IPS-20b (cell line): ENCODE data around the gene TSHZ1.

ENCODE experiments used
- H3K27ac ChIP-seq: one replicate; pipeline ENCODE4 v1.5.1; 2013; ENCODE audit warnings: low read length
- H3K27me3 ChIP-seq: 2 replicates; pipeline ENCODE4 v1.6.1; 2013; ENCODE audit warnings: mild to moderate bottlenecking, low read length, inconsistent platforms; ENCODE audit not compliant: insufficient read depth
- H3K36me3 ChIP-seq: 2 replicates; pipeline ENCODE4 v1.6.1; 2013; ENCODE audit warnings: low read depth, mild to moderate bottlenecking, inconsistent platforms, low read length, moderate library complexity; ENCODE audit not compliant: insufficient read depth
- H3K4me1 ChIP-seq: 2 replicates; pipeline ENCODE4 v1.6.1; 2013; ENCODE audit warnings: mild to moderate bottlenecking, control low read depth, inconsistent platforms, low read length, moderate library complexity; ENCODE audit not compliant: insufficient read depth
- H3K4me3 ChIP-seq: 2 replicates; pipeline ENCODE4 v1.5.1; 2013; ENCODE audit warnings: mild to moderate bottlenecking, low read length, inconsistent platforms
- H3K9ac ChIP-seq: 2 replicates; pipeline ENCODE4 v1.6.1; 2013; ENCODE audit warnings: low read depth, mild to moderate bottlenecking, inconsistent platforms, low read length, moderate library complexity
- H3K9me3 ChIP-seq: 2 replicates; pipeline ENCODE4 v1.6.1; 2013; ENCODE audit warnings: mild to moderate bottlenecking, low read depth, low read length, inconsistent platforms; ENCODE audit not compliant: insufficient read depth

Gene TSHZ1

DNA sequence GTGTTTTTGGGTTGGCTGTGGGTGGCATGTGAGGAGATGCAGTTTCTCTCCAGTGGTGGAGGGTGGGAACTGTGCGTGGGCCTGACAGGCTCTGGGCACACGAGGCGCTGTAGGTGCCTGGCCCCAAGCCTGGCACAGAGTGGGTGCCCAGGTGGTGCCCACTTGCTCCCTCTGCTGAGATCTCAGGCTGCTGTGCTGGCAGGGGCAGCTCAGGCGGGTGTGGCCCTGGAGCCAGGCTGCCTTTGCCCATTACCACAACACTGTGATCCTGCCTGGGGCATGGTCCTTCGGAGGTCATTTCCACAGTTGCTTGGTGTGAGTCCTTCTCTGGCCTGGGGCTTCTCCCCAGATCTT is 20.4 kb downstream of the TSHZ1 start:
- H3K4me1 ChIP-seq = no peaks in the 10 kb centered on the region
- H3K27me3 ChIP-seq = no peaks in the 10 kb centered on the region
- no peaks in the 10 kb centered on the region for H3K36me3 ChIP-seq
- no peaks in the 10 kb centered on the region for H3K9me3 ChIP-seq
- no peak overlapping the region for H3K9ac ChIP-seq
- H3K27ac ChIP-seq = no peak overlapping the region
- H3K4me3 ChIP-seq = no peak overlapping the region

DNA sequence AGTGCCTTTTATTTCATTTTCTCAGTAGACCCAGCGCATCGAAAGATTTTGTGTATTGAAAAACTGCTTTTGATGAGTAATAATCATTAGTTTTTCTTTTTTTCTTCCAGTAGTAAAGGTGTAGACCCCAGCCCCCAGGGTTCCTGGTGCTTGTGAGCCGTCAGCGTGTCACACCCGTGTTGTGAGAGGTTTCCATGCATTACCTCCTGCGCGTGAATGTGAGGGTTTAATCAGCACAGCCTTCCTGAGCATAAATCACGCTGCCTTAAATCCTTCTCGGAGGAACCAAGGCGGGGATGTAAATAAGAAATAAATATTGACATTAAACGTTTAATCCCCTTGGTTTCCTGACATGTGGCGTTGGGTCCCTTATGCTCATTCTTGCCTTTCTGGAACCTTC is 24.3 kb downstream of the TSHZ1 start:
- Histone ChIP-seq H3K9ac (no peak overlapping the region), H3K4me3 (no peak overlapping the region), H3K4me1 (no peaks in the 10 kb centered on the region), H3K27ac (no peak overlapping the region), H3K36me3 (no peaks in the 10 kb centered on the region), H3K9me3 (no peaks in the 10 kb centered on the region), H3K27me3 (no peaks in the 10 kb centered on the region)

DNA sequence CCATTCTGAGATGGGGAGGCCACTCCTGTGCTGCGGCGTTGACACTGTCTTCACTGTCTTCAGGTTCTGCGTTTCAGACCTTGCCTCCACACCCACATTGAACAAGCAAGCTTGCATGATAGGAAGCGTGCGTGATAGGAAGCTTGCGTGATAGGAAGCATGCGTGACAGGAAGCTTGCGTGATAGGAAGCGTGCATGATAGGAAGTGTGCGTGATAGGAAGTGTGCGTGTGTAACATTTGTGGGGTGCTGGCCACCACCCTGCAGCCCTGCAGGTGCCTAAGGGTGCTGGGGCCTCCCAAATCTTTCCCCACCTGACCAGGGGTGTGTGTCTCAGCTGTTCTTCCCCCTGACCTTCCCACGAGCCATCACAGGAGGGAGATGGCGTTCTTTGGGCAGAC is 25.3 kb downstream of the TSHZ1 start:
- H3K27ac ChIP-seq = no peak overlapping the region

DNA sequence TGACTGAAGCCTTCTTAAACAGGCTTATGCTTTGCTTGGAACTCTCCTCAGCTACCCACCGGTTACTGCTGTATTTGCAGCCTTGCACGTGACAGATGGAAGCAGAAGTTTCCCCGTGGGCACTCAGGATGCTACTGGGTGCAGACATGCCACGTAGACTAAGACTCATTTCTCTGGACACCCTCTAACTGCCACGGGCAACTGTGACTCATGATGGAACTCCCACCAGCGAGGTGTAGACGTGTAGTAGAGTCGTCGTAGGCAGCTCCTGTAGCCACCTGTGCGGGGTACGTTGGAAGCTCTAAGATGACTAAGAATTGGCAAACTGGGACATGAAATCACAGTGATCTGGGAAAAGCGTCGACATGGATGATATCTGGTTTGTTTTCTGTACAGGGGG is 27.5 kb downstream of the TSHZ1 start:
- Histone ChIP-seq H3K27ac (no peak overlapping the region), H3K36me3 (no peaks in the 10 kb centered on the region), H3K9me3 (no peaks in the 10 kb centered on the region), H3K9ac (no peak overlapping the region), H3K4me1 (no peaks in the 10 kb centered on the region), H3K27me3 (no peaks in the 10 kb centered on the region), H3K4me3 (no peak overlapping the region)

More for the DNA sequence above, 25.3 kb downstream of the TSHZ1 start:
- H3K36me3 ChIP-seq = no peaks in the 10 kb centered on the region
- H3K27me3 ChIP-seq = no peaks in the 10 kb centered on the region
- no peaks in the 10 kb centered on the region for H3K4me1 ChIP-seq
- H3K9me3 ChIP-seq = no peaks in the 10 kb centered on the region
- no peak overlapping the region for H3K9ac ChIP-seq
- H3K4me3 ChIP-seq = no peak overlapping the region

DNA sequence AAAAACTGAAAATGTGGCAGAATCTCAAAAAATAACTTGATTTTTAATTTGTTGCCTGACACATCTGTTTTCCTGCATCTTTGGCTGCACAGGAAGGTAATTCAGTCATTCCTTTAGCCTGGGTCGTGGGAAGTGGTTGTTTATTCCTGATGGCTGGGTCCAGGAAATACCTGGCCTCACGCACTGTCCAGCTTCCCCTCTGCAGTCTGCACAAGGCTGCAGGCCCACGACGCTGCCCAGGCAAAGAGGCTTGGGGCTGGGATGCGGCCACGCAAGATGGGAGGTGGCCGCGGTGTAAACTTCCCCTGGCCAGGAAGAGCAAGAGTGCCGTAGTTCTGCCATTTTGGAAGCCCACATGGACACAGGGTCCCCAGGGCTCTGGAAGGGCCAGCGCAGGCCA is 28.2 kb downstream of the TSHZ1 start:
- H3K4me1 ChIP-seq = no peaks in the 10 kb centered on the region
- no peaks in the 10 kb centered on the region for H3K36me3 ChIP-seq
- H3K4me3 ChIP-seq = no peak overlapping the region
- no peak overlapping the region for H3K9ac ChIP-seq
- H3K27me3 ChIP-seq = no peaks in the 10 kb centered on the region
- H3K27ac ChIP-seq = no peak overlapping the region
- H3K9me3 ChIP-seq = no peaks in the 10 kb centered on the region

DNA sequence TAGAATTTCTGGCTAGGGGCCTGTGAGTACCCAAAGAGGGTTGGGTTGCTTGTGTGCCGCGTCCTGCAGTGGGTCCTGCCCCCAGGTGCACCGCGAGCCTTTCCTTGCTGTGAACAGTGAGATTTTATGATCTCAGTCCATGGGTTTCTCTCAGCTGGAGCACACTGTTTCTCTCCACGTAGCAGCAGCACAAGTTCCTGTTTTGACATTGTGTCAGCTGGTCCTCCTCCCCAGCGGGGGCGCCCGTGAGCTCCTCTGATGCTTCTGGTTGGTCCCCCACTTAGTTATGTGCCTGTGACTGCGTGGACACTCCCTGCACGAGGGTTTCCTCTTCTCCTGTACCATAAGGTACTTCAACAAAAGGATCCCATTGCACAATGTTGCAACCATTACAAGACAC is 29.8 kb downstream of the TSHZ1 start:
- no peak overlapping the region for H3K27ac ChIP-seq
- H3K36me3 ChIP-seq = no peaks in the 10 kb centered on the region
- no peaks in the 10 kb centered on the region for H3K9me3 ChIP-seq
- no peaks in the 10 kb centered on the region for H3K27me3 ChIP-seq
- H3K9ac ChIP-seq = no peak overlapping the region
- no peak overlapping the region for H3K4me3 ChIP-seq
- no peaks in the 10 kb centered on the region for H3K4me1 ChIP-seq

DNA sequence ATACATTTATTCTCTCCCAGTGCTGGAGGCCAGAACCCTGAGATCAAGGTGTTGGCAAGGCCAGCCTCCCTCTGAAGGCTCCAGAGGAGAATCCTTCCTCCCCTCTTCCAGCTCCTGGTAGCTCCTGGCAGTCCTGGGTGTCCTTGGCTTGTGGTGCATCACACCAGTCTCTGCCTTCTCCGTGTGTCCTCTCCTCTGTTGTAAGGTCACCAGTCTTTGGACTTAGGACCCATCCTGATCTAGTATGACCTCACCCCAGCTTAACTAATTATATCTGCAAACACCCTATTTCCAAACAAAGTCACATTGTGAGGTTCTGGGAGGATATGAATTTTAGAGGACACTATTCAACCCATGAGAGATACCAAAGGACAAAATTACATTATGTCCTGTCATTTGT is 31.1 kb downstream of the TSHZ1 start:
- H3K9ac ChIP-seq = no peak overlapping the region
- H3K27ac ChIP-seq = no peak overlapping the region
- H3K4me3 ChIP-seq = no peak overlapping the region
- no peaks in the 10 kb centered on the region for H3K9me3 ChIP-seq
- H3K36me3 ChIP-seq = no peaks in the 10 kb centered on the region
- no peaks in the 10 kb centered on the region for H3K4me1 ChIP-seq
- H3K27me3 ChIP-seq = no peaks in the 10 kb centered on the region

DNA sequence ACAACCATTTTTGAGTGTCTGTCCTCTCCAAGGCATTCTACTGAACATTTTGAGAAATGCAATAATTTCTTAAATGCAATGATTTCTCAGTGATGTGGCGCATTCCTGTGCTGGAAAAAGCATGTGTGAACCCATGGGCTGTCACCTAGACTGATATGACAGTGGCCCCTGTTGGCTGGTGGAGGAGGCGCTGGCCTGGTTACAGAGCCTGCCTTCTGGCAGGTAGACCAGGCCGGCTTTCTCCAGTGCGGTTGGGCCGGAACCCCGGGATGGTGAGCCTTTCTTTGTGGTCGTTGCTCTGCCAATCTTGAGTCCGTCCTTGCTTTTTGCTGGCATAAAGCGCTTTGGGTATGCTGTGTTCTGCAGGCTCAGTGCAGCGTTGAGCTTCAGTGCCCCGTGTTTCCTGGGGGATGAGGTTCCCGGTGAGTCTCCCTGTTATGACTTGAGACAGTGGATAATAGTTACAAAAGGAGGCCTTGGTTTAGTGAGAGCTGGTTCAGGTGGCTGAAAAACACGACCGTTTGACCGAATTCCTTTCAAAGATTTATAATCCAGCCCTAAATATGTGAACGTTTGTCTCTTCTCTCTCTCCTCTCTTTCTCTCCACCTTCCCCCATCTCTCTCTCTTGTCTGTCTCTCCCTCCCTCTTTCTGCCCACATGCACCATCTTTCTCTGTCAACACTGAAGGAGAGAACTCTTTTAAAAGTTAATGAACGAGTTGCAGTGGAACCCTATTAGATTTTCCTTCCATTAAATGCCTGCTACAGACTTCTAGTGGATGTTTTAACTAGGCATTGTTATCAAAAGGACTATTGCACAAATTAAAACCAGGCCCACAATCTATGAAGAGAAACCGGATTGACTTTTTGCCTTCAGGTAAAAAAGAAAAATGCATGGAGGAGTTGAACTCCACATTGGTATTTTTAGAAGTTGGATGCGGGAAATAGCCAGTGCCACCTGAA is 34.0 kb downstream of the TSHZ1 start:
- Histone ChIP-seq H3K4me1 (no peaks in the 10 kb centered on the region), H3K27ac (no peak overlapping the region), H3K36me3 (no peaks in the 10 kb centered on the region), H3K27me3 (no peaks in the 10 kb centered on the region), H3K4me3 (no peak overlapping the region), H3K9me3 (no peaks in the 10 kb centered on the region), H3K9ac (no peak overlapping the region)

DNA sequence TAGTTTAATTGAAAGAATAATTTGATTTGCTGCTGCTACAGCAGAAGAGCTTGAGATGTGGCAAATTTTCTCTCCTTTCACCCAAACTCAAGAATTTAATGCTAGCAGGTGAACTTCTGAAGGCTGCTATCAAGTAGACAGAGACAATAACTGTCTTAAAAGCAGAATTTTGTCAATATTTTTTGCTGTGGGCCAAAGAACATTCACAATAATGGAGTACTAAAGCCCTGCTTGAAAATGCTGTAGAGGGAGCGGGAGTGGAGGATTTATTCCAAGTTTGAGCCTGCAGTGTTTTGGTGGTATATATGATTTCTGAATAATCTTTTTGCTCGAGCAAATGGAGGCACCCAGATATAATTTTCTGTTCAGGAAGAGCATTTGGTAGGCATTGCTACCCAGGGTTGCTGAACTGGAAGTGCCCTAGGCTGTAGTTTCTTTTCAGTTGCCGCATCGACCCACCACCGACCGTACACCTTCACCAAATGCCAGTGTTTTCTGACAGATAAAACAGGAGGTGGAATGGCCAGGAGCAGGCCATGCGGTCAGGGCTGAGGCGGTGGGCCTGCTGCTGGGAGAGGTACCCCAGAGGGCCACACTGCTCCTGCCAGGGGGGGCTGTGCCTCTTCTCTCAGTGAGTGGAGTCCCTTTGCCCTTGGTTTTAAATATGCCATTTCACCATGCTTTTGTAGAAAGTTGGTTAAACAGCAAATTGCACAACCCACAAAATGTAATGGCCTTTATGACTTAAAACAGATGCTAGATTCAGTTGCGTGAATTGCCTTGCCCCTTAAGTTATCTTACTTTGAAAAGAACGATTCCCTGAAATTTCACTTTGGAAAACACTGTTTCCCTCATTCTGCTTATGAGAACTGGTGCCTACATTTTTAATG is 36.4 kb downstream of the TSHZ1 start:
- Histone ChIP-seq H3K9ac (no peak overlapping the region), H3K36me3 (no peaks in the 10 kb centered on the region), H3K27ac (no peak overlapping the region), H3K9me3 (no peaks in the 10 kb centered on the region), H3K4me3 (no peak overlapping the region), H3K27me3 (no peaks in the 10 kb centered on the region), H3K4me1 (no peaks in the 10 kb centered on the region)

DNA sequence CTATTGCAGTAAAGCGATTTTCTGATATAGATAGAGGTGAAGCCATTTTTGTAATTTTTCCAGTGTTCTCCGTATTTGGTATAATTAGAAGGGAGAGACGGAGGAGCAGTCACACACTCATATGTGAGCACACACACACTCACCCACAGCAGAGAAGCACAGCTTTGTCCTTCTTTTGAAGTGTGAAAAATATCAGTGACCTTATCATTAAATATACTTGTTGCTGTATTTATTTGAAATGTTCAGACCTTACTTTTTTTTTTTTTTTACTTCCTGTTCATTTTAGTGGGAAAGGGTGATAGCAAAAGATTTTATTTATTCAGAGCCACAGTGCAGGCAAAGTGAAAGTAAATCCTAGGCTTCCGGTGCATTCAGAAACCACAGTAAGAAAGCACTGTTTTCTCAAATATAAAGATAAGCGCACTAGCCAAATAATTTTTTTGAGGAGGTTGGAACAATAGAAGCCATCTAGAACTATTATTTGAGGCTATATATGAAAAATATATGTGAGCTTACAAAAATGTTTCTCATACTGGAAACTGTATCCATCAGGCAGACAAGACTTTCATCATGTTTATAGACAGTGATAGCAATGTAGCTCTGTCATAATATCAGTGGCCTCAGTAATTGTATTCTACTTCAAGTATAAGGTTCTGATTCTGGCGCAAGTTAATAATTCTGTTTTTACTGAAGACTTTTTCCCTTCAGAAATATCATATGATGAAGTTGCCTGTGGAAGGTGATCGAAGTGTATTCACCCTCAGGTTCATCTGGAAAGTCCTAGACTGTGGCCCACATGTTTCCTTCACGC is 37.2 kb downstream of the TSHZ1 start:
- H3K9ac ChIP-seq = no peak overlapping the region
- H3K36me3 ChIP-seq = no peaks in the 10 kb centered on the region
- H3K4me1 ChIP-seq = no peaks in the 10 kb centered on the region
- no peak overlapping the region for H3K27ac ChIP-seq
- H3K9me3 ChIP-seq = no peaks in the 10 kb centered on the region
- no peaks in the 10 kb centered on the region for H3K27me3 ChIP-seq
- H3K4me3 ChIP-seq = no peak overlapping the region

DNA sequence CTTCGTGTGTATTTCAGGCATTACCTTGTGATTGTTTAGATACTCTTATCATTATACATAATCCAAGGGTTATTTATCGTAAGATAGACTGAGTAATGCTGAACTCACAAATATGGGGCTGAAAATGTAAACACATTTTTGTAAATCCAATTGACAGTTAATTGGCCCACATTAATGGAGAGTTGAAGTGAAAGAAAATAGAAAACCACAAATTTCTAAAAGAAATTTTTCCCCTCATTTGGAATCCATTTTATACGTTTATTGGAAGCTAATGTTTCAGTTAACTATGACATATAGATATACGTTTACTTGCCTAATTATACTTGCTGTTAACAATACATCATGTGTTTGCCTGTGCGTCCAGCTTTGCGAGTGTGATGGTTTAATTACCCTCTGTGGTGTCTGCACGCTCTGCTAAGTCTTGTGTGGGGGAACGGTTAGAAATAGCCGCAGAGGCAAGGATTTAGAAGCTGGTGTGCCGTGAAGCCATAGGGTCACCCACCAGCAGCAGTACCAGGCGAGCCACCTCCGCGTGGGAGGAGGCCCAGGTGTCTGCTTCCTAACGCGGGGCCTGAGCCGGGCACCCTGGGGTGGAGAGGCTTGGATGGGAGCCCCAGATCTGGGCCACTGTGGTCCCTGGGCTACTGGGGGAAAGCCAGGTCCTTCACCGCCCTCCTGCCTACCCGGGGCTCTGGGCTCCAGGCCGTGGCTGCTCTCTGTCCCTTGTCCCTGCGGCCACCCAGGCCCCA is 38.0 kb downstream of the TSHZ1 start:
- Histone ChIP-seq H3K36me3 (no peaks in the 10 kb centered on the region), H3K27ac (no peak overlapping the region), H3K27me3 (no peaks in the 10 kb centered on the region), H3K4me3 (no peak overlapping the region), H3K9me3 (no peaks in the 10 kb centered on the region), H3K9ac (no peak overlapping the region), H3K4me1 (no peaks in the 10 kb centered on the region)
